Lower lobe of right lung (tissue), 2 donors: ENCODE measurements around the gene NYNRIN. TPM values are rescaled to one million over a fixed set of nuclear protein-coding genes. Genes with fewer than 3 reads are reported as not detected.

ENCODE experiments used
- ATAC-seq, 2 donors: fragments of 200-7000 bp; cut with Tn5 transposase; one replicate each; pipeline ENCODE4 v1.9.1; 2020 to 2022; ENCODE audit warnings: mild to moderate bottlenecking in 2 of 2, moderate library complexity in 2 of 2
- DNase-seq: peaks from one replicate; pipeline ENCODE4 v3.0.0-alpha.2; 2020
- H3K27ac ChIP-seq: fragments of 200-600 bp; one replicate; pipeline ENCODE4 v1.8.0; 2022
- H3K27me3 ChIP-seq: fragments of 200-600 bp; one replicate; pipeline ENCODE4 v1.8.0; 2022; ENCODE audit warnings: low read depth
- H3K36me3 ChIP-seq: fragments of 200-600 bp; one replicate; pipeline ENCODE4 v1.8.0; 2022; ENCODE audit warnings: mild to moderate bottlenecking
- H3K4me1 ChIP-seq: fragments of 200-600 bp; one replicate; pipeline ENCODE4 v1.8.0; 2022
- H3K4me3 ChIP-seq: fragments of 200-600 bp; one replicate; pipeline ENCODE4 v1.8.0; 2022; ENCODE audit warnings: mild to moderate bottlenecking
- H3K9me3 ChIP-seq: fragments of 200-600 bp; one replicate; pipeline ENCODE4 v1.8.0; 2022
- CTCF ChIP-seq: fragments of 200-600 bp; IDR thresholded peaks from one replicate; pipeline ENCODE4 v1.8.0; 2022; ENCODE audit warnings: antibody characterized with exemption, mild to moderate bottlenecking
- intact Hi-C: fragments of 100-400 bp; cut with DNase I; formaldehyde crosslinking; loops from one replicate; pipeline ENCODE4 v1.11.0; 2022
- total RNA-seq: library from RNA; stranded (reverse); fragmentation: NEBNext Ultra II Directional; extraction: Animal tissue kit (Norgen Biotek cat#: 25700); gene quantifications from one replicate; pipeline ENCODE4 v1.2.1, GENCODE V29; 2021
- donor health status: DM: no; HTN: yes; CAD: no; lungs with severe emphysema.

The NYNRIN gene
- total RNA-seq, 1 donor from 2014 or later, result 17.9 TPM

GRCh38 chr14:24409956-24410355 is 11.2 kb downstream of the NYNRIN start:
- no peak for TF ChIP-seq CTCF
- Histone ChIP-seq H3K4me3 (no peak overlapping the region), H3K27me3 (no peaks in the 10 kb centered on the region), H3K36me3 (peaks cover 60% of the 10 kb centered on the region), H3K4me1 (no peaks in the 10 kb centered on the region), H3K27ac (no peak overlapping the region), H3K9me3 (no peaks in the 10 kb centered on the region)
- DNase-seq (no peak), ATAC-seq (no peak)
- intact Hi-C loops, result loop anchor here (10.0 kb wide), 1 partner anchor 45 kb away; the partner anchor contains the start of gene NFATC4

GRCh38 chr14:24411443-24412389 is 12.9 kb downstream of the NYNRIN start:
- Histone ChIP-seq H3K4me1 (no peaks in the 10 kb centered on the region), H3K36me3 (peaks cover 63% of the 10 kb centered on the region), H3K27me3 (no peaks in the 10 kb centered on the region), H3K4me3 (no peak overlapping the region), H3K27ac (no peak overlapping the region), H3K9me3 (no peaks in the 10 kb centered on the region)
- ATAC-seq (peak; percentile 53 to 62), DNase-seq (no peak)
- TF ChIP-seq CTCF, result peak; percentile 74
- intact Hi-C loops, result loop anchor here (10.0 kb wide), 1 partner anchor 47 kb away; the partner anchor contains the start of gene NFATC4

- no peak for DNase-seq
- Histone ChIP-seq H3K36me3 (peaks cover 48% of the 10 kb centered on the region), H3K27ac (no peak overlapping the region), H3K9me3 (no peaks in the 10 kb centered on the region), H3K4me3 (no peak overlapping the region), H3K4me1 (peaks cover 8% of the 10 kb centered on the region), H3K27me3 (no peaks in the 10 kb centered on the region)
- ATAC-seq, result no peak
- intact Hi-C loops, result loop anchor here (10.0 kb wide), 1 partner anchor 49 kb away; the partner anchor contains the start of gene NFATC4
- TF ChIP-seq CTCF, result no peak
Observed at GRCh38 chr14:24414077-24414476, 15.3 kb downstream of the NYNRIN start.

GRCh38 chr14:24414732-24415420 is 16.1 kb downstream of the NYNRIN start:
- peaks cover 9% of the 10 kb centered on the region for H3K4me1 ChIP-seq
- no peaks in the 10 kb centered on the region for H3K9me3 ChIP-seq
- no peaks in the 10 kb centered on the region for H3K27me3 ChIP-seq
- no peak for DNase-seq
- no peak overlapping the region for H3K27ac ChIP-seq
- no peak for TF ChIP-seq CTCF
- H3K4me3 ChIP-seq, result no peak overlapping the region
- intact Hi-C loops, result loop anchor here (10.0 kb wide), 1 partner anchor 50 kb away; the partner anchor contains the start of gene NFATC4
- peaks cover 40% of the 10 kb centered on the region for H3K36me3 ChIP-seq
- ATAC-seq, result no peak

- DNase-seq, result no peak
- Histone ChIP-seq H3K27ac (no peak overlapping the region), H3K4me1 (peaks cover 9% of the 10 kb centered on the region), H3K4me3 (no peak overlapping the region), H3K36me3 (peaks cover 39% of the 10 kb centered on the region), H3K27me3 (no peaks in the 10 kb centered on the region), H3K9me3 (no peaks in the 10 kb centered on the region)
- TF ChIP-seq CTCF, result no peak
- no peak for ATAC-seq
- intact Hi-C loops, result loop anchor here (10.0 kb wide), 1 partner anchor 51 kb away; the partner anchor contains the start of gene NFATC4
Observed at GRCh38 chr14:24415421-24416253, 16.8 kb downstream of the NYNRIN start.
